ENCODE data around the gene PRR14.
A peak's percentile ranks its signal among the peaks of the same experiment; 100 is the strongest.

PRR14 gene

DNA sequence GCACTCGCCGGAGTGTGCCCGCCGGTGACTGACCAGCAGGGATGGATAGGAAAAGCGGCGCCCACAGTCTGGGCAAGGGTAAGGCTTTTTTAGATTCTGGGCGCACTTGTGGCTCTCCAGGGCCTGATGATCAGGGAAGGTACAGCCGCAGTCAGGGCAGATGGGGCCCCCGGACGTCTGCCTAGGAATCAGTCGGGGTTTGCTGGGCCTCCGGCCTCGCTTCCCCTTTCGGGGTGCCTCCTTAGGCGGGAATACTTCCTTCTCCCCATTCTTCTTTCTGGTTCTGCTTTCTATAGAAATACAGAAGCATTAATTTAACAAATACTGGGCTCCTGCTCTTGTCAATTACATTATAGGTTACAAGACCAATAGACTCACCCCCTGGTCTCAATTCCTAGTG, 45.6 kb upstream of the PRR14 start:
- Histone ChIP-seq H3K4me3 (ENCODE audit: low read depth, low read length) (no peak overlapping the region), H3K9me3 (ENCODE audit: severe bottlenecking) (peaks cover 6% of the 10 kb centered on the region), H3K27me3 (ENCODE audit: insufficient read depth, low read depth, severe bottlenecking) (no peaks in the 10 kb centered on the region), H3K36me3 (peaks cover 65% of the 10 kb centered on the region), H3K27ac (no peak overlapping the region)
- no peak for DNase-seq
- TF ChIP-seq, protein P1, sequence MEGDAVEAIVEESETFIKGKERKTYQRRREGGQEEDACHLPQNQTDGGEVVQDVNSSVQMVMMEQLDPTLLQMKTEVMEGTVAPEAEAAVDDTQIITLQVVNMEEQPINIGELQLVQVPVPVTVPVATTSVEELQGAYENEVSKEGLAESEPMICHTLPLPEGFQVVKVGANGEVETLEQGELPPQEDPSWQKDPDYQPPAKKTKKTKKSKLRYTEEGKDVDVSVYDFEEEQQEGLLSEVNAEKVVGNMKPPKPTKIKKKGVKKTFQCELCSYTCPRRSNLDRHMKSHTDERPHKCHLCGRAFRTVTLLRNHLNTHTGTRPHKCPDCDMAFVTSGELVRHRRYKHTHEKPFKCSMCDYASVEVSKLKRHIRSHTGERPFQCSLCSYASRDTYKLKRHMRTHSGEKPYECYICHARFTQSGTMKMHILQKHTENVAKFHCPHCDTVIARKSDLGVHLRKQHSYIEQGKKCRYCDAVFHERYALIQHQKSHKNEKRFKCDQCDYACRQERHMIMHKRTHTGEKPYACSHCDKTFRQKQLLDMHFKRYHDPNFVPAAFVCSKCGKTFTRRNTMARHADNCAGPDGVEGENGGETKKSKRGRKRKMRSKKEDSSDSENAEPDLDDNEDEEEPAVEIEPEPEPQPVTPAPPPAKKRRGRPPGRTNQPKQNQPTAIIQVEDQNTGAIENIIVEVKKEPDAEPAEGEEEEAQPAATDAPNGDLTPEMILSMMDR (IDR thresholded peaks at IDR 0.05; ENCODE audit: low read depth, low read length): no peak

DNA sequence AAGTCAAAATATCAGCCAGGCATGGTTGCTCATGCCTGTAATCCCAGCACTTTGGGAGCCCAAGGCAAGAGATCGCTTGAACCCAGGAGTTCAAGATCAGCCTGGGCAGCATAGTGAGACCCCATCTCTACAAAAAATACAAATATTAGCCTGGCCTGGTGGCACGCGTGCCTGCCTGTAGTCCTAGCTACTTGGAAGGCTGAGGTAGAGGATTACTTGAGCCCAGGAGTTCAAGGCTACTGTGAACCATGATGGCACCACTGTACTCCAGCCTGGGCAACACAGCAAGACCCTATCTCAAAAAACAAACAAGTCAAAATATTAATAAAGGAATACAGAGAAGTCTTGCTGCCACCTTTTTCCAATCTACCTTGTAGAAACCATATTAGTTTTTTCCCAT, 44.8 kb upstream of the PRR14 start:
- H3K36me3 ChIP-seq: peaks cover 65% of the 10 kb centered on the region
- TF ChIP-seq, protein P1 (IDR thresholded peaks at IDR 0.05; ENCODE audit: low read depth, low read length): no peak

DNA sequence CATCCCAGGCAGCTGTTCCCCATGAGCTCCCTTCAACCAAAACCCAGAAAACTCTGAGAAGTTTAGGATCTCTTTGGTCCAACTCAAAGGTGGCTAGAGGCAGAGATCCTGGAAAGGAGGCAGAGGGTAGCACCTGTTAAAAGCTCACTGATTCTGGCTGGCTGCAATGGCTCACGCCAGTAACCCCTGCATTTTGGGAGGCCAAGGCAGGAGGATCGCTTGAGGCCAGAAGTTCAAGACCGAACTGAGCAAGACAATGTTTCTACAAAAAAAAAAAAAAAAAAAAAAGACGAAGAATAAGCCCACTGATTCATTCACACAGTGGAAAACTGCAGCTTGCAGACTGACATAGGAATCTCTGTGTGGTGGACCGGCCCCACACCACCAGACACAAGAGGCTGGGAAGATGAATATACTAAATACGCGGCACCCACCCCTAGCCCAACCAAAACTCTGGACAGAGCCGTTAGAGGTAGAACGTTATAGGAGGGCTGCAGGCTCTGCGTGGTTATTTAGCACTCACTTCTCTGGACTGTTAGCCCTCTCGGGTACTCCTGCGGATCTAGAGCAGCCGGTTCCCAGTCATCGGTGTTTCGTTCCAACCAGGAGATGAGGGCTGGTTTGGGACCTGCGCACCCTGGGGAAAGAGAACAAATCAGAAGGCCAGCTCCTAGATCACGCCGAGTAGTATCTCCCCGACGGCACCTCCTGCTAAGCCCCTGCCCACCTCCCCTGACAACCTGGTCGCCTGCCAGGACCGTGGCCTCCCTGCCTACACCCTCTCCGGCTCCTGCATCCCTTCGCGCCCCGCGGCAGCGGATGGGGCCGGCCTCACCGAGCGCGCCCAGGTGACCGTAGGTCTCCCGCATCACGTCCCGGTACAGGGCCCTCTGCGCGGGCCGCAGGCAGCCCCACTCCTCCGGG, 41.5 kb upstream of the PRR14 start:
- Histone ChIP-seq H3K9me3 (ENCODE audit: severe bottlenecking) (no peaks in the 10 kb centered on the region), H3K27me3 (ENCODE audit: insufficient read depth, low read depth, severe bottlenecking) (no peaks in the 10 kb centered on the region), H3K4me3 (ENCODE audit: low read depth, low read length) (peak overlapping the region; percentile 99), H3K27ac (peak overlapping the region; percentile 99), H3K36me3 (peaks cover 47% of the 10 kb centered on the region)
- DNase-seq: peak; percentile 50
- TF ChIP-seq, protein P1 (IDR thresholded peaks at IDR 0.05; ENCODE audit: low read depth, low read length): no peak

More for the DNA sequence above, 44.8 kb upstream of the PRR14 start:
- no peaks in the 10 kb centered on the region for H3K27me3 ChIP-seq (ENCODE audit: insufficient read depth, low read depth, severe bottlenecking)
- no peak overlapping the region for H3K27ac ChIP-seq
- peaks cover 3% of the 10 kb centered on the region for H3K9me3 ChIP-seq (ENCODE audit: severe bottlenecking)
- DNase-seq: no peak
- no peak overlapping the region for H3K4me3 ChIP-seq (ENCODE audit: low read depth, low read length)

DNA sequence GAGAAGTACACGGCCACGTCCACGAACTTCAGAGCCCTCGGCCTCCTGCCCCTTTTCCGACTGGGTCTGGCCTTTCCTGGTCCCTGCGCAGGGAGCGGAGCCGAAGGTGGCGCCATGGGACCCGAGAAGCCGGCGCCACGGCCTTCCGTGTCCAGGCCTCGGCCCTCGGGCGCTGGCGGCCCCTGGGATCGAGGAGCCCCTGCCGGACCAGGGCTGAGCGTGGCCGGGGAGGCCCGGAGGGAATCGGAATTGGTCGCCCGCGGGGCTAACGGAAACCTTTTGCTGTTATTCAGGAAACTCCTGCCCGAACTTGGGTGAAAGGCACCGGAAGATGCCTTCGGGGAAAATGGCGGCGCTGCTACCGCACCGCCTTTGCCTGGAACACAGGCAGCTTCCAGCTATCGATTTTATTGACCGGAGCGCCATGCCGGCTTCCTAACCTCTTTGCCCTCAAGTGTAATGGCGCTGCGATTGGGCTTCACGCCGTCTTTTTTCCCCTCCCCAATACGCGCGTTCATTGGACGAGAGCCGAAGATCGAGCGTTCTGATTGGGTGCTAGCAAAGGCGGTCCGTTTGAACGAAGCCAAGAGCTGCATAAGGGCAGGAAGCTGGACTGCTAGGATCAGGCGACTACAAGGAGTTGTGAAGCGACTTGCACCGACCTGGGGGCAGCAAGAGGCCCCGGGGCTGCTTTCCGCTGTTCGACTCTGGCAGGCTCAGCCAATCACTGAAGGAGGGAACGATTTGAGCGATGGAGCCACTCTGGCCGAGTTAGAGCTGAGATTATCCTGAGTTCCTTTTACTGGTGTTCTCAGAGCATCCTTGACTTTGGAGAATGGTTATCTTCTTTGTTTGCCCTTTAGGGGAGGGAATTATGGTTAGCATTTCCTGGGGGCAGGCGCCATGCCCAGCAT, 40.6 kb upstream of the PRR14 start, which contains the start of gene ZNF689:
Gene ZNF689, minus strand, starts transcription at position 464 of the 914 bp plus-strand sequence. Its CDS starts 348 bp downstream, at position 116.
- Histone ChIP-seq H3K27ac (peak within 1 kb of the TSS; percentile 99), H3K27me3 (ENCODE audit: insufficient read depth, low read depth, severe bottlenecking) (no peaks in the 10 kb centered on the region), H3K9me3 (ENCODE audit: severe bottlenecking) (no peaks in the 10 kb centered on the region), H3K4me3 (ENCODE audit: low read depth, low read length) (peak within 1 kb of the TSS; percentile 99), H3K36me3 (peaks cover 38% of the 10 kb centered on the region)
- DNase-seq: peak; percentile 97
- TF ChIP-seq, protein P1 (IDR thresholded peaks at IDR 0.05; ENCODE audit: low read depth, low read length): no peak

DNA sequence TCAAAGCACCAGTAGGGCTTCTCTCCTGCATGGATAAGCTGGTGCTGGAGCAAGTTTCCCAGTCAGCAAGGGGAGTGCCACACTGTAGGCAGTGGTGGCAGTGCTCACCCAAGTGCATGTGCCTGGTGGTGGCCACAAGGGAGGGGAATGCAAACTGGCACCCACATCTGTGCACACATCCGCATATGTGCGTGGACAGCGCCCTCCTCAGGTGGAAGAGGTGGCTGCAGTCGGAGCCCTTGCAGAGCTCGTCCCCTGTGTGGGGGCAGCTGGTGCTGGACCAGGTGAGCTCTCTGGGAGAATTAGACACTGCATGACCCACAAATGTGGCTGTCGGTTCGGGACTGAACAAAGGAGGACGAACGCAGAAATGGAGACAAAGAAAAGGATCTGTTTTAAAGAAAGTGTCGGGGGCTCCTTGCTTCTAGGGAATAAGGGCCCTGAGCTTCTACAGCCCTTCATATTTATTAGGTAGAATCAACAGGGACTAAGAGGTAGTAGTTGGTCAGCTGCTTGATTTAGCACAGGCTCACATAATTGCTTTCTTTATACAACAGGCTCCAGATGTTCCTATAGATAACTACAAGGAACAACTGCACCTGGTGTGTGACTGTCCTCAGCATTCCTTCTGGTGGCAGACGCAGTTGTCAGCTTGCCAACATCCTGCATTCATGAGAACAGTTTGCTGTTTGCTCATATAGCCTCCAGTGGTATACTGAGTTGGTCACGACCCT, 35.2 kb upstream of the PRR14 start:
- Histone ChIP-seq H3K9me3 (ENCODE audit: severe bottlenecking) (no peaks in the 10 kb centered on the region), H3K4me3 (ENCODE audit: low read depth, low read length) (no peak overlapping the region), H3K36me3 (no peaks in the 10 kb centered on the region), H3K27me3 (ENCODE audit: insufficient read depth, low read depth, severe bottlenecking) (no peaks in the 10 kb centered on the region), H3K27ac (no peak overlapping the region)
- peak; percentile 80 for DNase-seq
- TF ChIP-seq, protein P1 (IDR thresholded peaks at IDR 0.05; ENCODE audit: low read depth, low read length): peak; percentile 97
